Measurements from ENCODE around the gene TSPAN9.

Gene TSPAN9

DNA sequence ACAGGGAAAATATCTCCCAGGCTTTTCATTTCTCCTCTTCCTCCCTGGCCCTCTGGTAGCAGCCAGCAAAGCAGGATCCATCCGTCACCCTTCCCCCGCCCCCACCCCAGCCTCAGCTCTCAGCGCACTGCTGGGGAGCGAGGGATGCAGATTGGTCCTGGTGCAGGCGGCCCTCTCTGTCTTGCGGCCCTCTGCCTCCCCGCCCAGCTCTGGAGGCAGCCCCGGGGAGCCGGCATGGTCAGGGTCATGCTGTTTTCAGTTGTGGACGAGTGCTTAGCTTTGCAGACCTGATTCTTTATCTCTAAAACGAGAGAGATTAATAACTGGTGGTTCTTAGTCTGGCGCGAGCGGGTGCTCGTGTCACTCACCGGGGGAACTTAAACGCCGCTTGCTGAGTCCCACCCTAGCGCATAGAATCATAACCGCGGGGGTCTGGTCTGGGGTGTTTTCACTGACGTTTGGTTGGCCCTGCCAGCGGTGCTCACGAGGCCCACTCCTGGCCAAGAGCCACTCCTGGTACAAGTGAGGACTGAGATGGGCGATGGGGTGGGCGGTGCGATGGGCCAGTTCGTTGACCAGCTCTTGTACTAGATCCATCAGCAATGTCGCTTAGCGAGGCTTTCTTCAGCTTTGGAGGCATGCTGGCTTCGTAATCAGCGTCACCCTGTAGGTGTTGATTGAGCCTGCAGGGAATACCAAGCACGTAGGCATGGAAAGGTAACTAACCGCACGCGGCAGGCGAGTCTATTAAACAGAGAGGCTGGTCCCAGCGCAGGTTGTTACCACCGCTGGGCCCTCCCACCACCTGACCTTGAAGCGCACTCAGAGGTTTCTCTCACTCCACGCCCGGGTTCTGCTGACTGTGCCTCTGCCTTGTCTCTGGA is 95.2 kb downstream of the TSPAN9 start:
- Mint-ChIP-seq H3K36me3 (ENCODE audit: low read depth) (no peaks in the 10 kb centered on the region), H3K27ac (no peak overlapping the region), H3K4me1 (ENCODE audit: low read depth) (peaks cover 10% of the 10 kb centered on the region), H3K4me3 (no peak overlapping the region), H3K9me3 (no peaks in the 10 kb centered on the region), H3K27me3 (peaks cover 13% of the 10 kb centered on the region)

- H3K27ac Mint-ChIP-seq = no peak overlapping the region
- H3K4me3 Mint-ChIP-seq = no peak overlapping the region
- H3K27me3 Mint-ChIP-seq = peaks cover 12% of the 10 kb centered on the region
- peaks cover 13% of the 10 kb centered on the region for H3K4me1 Mint-ChIP-seq (ENCODE audit: low read depth)
- no peaks in the 10 kb centered on the region for H3K36me3 Mint-ChIP-seq (ENCODE audit: low read depth)
- H3K9me3 Mint-ChIP-seq = no peaks in the 10 kb centered on the region
Observed at GRCh38 chr12:3173008-3173553, 95.9 kb downstream of the TSPAN9 start.

GRCh38 chr12:3173912-3174311 is 96.7 kb downstream of the TSPAN9 start:
- Mint-ChIP-seq H3K9me3 (no peaks in the 10 kb centered on the region), H3K36me3 (ENCODE audit: low read depth) (no peaks in the 10 kb centered on the region), H3K27ac (no peak overlapping the region), H3K27me3 (peaks cover 15% of the 10 kb centered on the region), H3K4me3 (no peak overlapping the region), H3K4me1 (ENCODE audit: low read depth) (peaks cover 12% of the 10 kb centered on the region)

GRCh38 chr12:3175238-3175637 is 98.1 kb downstream of the TSPAN9 start:
- Mint-ChIP-seq H3K4me1 (ENCODE audit: low read depth) (peaks cover 13% of the 10 kb centered on the region), H3K9me3 (no peaks in the 10 kb centered on the region), H3K4me3 (no peak overlapping the region), H3K36me3 (ENCODE audit: low read depth) (no peaks in the 10 kb centered on the region), H3K27me3 (peaks cover 19% of the 10 kb centered on the region), H3K27ac (no peak overlapping the region)

GRCh38 chr12:3176754-3177153 is 99.6 kb downstream of the TSPAN9 start:
- Mint-ChIP-seq H3K27ac (no peak overlapping the region), H3K4me1 (ENCODE audit: low read depth) (peaks cover 13% of the 10 kb centered on the region), H3K9me3 (no peaks in the 10 kb centered on the region), H3K36me3 (ENCODE audit: low read depth) (no peaks in the 10 kb centered on the region), H3K27me3 (peaks cover 17% of the 10 kb centered on the region), H3K4me3 (no peak overlapping the region)

DNA sequence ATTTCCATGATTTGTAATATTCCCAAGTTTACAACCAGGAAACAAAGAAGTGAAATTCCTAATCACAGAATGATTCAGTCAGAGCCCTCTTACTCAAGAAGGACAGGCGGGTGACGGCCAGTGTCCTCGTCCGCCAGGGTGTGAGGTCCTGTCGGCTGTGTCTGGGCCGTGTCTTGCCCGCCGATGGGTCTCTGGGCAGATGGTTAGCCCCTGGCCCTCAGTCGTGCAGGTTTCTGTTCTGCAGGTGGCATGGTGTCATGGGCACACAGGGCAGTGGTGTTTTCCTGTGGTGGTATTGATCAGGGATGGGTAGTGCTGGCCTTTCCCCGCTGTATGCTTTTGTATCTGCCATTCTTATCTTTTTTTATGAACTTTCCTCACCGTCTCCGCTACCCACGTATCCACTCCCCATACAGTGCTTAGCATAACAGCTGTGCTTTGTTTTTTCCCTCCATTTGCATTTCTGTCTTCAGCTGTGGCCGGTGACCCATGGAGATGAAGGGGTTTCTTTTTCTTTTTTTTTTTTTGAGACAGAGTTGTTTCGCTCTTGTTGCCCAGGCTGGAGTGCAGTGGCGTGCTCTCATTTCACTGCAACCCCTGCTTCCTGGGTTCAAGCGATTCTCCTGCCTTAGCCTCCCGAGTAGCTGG is 100.7 kb downstream of the TSPAN9 start:
- no peaks in the 10 kb centered on the region for H3K36me3 Mint-ChIP-seq (ENCODE audit: low read depth)
- H3K9me3 Mint-ChIP-seq = no peaks in the 10 kb centered on the region
- H3K27me3 Mint-ChIP-seq = peaks cover 17% of the 10 kb centered on the region
- no peak overlapping the region for H3K27ac Mint-ChIP-seq
- H3K4me3 Mint-ChIP-seq = no peak overlapping the region
- H3K4me1 Mint-ChIP-seq (ENCODE audit: low read depth) = peaks cover 13% of the 10 kb centered on the region

DNA sequence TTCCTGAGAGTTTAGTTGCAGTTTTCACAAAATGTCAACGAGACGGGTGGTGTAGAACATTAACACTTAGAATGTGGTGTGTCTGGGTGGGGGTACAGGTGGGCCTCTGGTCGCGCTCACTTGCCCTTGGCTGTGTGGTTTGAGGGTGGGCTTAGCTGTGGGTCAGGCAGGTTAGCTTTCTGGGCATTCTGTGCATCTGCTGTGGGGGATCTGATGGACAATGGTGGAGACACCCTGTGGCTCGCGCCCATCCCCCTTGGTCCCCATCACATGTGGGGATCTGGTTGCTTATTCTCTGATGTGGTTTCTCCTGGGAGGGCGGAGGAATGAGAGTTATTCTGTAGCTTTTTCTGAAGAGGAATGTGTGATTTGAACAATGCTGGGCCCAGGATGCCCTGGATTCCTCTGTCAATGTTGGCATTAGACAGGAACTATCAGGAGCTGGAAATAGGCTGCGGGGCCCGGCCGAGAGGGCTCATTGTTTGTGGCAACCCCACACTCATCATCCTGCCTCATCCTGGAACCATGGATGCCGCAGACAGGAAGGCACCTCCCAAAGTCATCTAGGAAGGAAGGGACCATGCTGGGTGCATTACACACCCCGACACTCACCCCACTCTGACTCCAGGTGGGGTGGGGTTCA is 101.6 kb downstream of the TSPAN9 start:
- H3K4me3 Mint-ChIP-seq = no peak overlapping the region
- H3K36me3 Mint-ChIP-seq (ENCODE audit: low read depth) = no peaks in the 10 kb centered on the region
- H3K9me3 Mint-ChIP-seq = no peaks in the 10 kb centered on the region
- no peak overlapping the region for H3K27ac Mint-ChIP-seq
- H3K27me3 Mint-ChIP-seq = peaks cover 17% of the 10 kb centered on the region
- peaks cover 13% of the 10 kb centered on the region for H3K4me1 Mint-ChIP-seq (ENCODE audit: low read depth)

DNA sequence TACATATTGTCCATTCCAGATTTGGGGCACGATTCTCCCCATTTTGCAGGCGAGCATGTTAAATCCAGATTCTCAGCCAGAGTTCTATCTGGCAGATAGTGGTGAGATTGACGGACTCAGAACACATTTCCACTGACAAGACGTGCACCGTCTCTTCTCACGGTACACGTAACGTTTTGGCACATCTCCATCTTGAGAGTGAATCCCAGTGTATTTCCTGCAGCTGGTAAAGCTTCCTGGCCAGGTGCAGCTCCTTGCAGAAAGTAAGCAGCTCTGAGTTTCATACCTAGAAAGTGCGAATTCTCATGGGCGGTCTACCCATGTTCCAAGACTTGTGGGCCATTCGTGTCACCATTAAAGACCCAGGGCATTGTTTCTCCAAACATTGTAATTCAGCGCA is 102.6 kb downstream of the TSPAN9 start:
- H3K27ac Mint-ChIP-seq = no peak overlapping the region
- H3K4me3 Mint-ChIP-seq = no peak overlapping the region
- no peaks in the 10 kb centered on the region for H3K36me3 Mint-ChIP-seq (ENCODE audit: low read depth)
- H3K27me3 Mint-ChIP-seq = peaks cover 17% of the 10 kb centered on the region
- H3K9me3 Mint-ChIP-seq = no peaks in the 10 kb centered on the region
- H3K4me1 Mint-ChIP-seq (ENCODE audit: low read depth) = peaks cover 13% of the 10 kb centered on the region

DNA sequence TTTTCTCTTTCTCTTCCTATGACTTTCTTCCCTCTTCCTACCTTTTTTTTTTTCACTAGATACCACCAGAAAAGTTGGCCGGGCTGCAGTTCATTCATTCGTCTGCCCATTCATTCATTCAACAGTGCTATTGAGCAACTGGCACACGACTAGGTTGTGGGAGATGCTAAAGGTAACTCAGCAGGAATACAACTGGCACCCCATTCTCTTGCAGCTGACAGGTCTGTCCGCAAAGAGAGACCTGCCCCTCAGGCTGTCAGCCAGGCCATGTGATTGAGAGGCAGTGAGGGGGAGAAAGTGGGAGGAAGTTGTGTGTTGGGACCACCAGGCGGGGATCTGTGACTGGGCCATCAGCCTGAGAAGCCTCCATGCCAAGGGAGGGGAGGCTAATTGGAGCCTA is 105.2 kb downstream of the TSPAN9 start:
- peaks cover 17% of the 10 kb centered on the region for H3K27me3 Mint-ChIP-seq
- no peak overlapping the region for H3K27ac Mint-ChIP-seq
- no peaks in the 10 kb centered on the region for H3K9me3 Mint-ChIP-seq
- H3K4me1 Mint-ChIP-seq (ENCODE audit: low read depth) = peaks cover 24% of the 10 kb centered on the region
- no peaks in the 10 kb centered on the region for H3K36me3 Mint-ChIP-seq (ENCODE audit: low read depth)
- H3K4me3 Mint-ChIP-seq = no peak overlapping the region

DNA sequence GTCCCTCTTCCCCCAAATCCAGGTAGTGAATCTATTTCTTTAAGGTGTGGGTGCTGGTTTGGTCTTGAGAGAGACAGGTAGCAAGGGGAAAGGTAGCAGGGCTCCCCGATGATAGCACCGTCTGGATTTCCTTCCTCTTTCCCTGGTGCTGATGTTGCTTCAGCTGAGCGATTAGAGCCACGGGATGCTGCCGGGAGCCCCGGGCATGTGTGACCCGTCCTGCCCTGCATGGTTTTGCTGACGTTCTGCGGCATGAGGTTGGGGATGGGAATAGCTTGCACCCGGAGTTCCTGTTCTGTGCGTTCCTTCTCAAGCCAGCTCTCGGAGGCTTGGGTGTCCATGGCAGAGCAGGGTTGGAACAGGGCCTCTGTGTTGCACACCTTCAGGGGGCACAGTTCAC is 107.3 kb downstream of the TSPAN9 start:
- Mint-ChIP-seq H3K27ac (no peak overlapping the region), H3K9me3 (no peaks in the 10 kb centered on the region), H3K36me3 (ENCODE audit: low read depth) (no peaks in the 10 kb centered on the region), H3K4me3 (no peak overlapping the region), H3K4me1 (ENCODE audit: low read depth) (peaks cover 11% of the 10 kb centered on the region), H3K27me3 (peaks cover 6% of the 10 kb centered on the region)

DNA sequence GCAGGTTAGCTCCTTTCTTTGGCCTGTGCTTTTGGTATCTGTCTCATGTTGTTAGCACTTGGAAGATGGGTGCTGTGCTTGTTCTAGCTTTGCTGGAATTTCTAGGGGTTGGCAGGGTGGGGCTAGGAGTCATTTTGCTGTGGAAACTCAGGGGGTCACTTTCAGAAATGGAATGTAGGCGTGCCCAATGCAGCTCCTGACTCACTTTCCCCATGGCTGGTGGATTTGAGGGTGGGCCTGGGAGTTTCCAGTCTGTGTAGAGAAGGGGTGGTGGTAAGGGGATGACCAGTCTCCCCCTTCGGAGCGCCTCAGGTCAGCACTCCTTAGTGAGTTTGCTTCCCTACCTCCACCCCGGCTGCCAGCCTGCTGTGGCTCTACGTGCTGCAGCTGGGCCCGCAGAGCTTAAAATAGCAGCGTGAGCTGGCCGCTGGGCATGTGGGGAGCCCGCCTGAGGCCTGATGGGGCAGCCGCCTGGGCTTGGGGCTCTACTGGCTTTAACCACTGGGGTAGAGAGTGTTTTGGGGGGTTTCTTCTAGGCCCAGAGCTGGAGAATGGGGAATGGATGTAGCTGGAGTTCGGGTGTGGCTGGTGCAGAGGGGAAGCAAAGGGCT is 108.2 kb downstream of the TSPAN9 start:
- Mint-ChIP-seq H3K4me1 (ENCODE audit: low read depth) (peaks cover 11% of the 10 kb centered on the region), H3K4me3 (no peak overlapping the region), H3K36me3 (ENCODE audit: low read depth) (no peaks in the 10 kb centered on the region), H3K27ac (no peak overlapping the region), H3K27me3 (no peaks in the 10 kb centered on the region), H3K9me3 (no peaks in the 10 kb centered on the region)

- H3K4me3 Mint-ChIP-seq = no peak overlapping the region
- H3K27me3 Mint-ChIP-seq = no peaks in the 10 kb centered on the region
- H3K36me3 Mint-ChIP-seq (ENCODE audit: low read depth) = no peaks in the 10 kb centered on the region
- H3K9me3 Mint-ChIP-seq = no peaks in the 10 kb centered on the region
- H3K27ac Mint-ChIP-seq = no peak overlapping the region
- H3K4me1 Mint-ChIP-seq (ENCODE audit: low read depth) = peaks cover 11% of the 10 kb centered on the region
Observed at GRCh38 chr12:3186546-3187215, 109.5 kb downstream of the TSPAN9 start.

GRCh38 chr12:3187846-3188770 is 110.9 kb downstream of the TSPAN9 start:
- Mint-ChIP-seq H3K27me3 (no peaks in the 10 kb centered on the region), H3K4me3 (no peak overlapping the region), H3K4me1 (ENCODE audit: low read depth) (peaks cover 11% of the 10 kb centered on the region), H3K27ac (no peak overlapping the region), H3K9me3 (no peaks in the 10 kb centered on the region), H3K36me3 (ENCODE audit: low read depth) (no peaks in the 10 kb centered on the region)

All from stimulated activated naive CD8-positive, alpha-beta T cell treated with anti-CD3 and anti-CD28 coated beads, Interleukin-15, Interleukin-2, amounts not matched to agents 100 ng/mL and 50 ng/mL, for 24 hours (primary cell).